Measurements from ENCODE around the gene FBXO31.

FBXO31 gene

GRCh38 chr16:87353613-87354012 lies 30.0 kb downstream of the FBXO31 start:
- peaks cover 0 to 27% (median 0%) of the 10 kb centered on the region in 11 experiments; a peak in 3 of 22 replicates for H3K27me3 ChIP-seq
- H3K36me3 ChIP-seq, result peaks cover 41 to 100% (median 70%) of the 10 kb centered on the region in 11 experiments
- H3K4me3 ChIP-seq, result no peak overlapping the region
- H3K4me2 ChIP-seq, result no peak overlapping the region
- no peaks in the 10 kb centered on the region for H3K9me3 ChIP-seq (replicated peaks in 1 of 11)
- no peak overlapping the region for H3K9ac ChIP-seq
- H4K20me1 ChIP-seq, result peaks cover 69 to 100% (median 95%) of the 10 kb centered on the region in 11 experiments; a peak in 21 of 22 replicates
- peaks cover 0 to 9% (median 0%) of the 10 kb centered on the region in 10 experiments; a peak in 2 of 20 replicates for H3K4me1 ChIP-seq
- no peak for TF ChIP-seq Cebpa-rat (IDR thresholded peaks at IDR 0.05)
- H3K27ac ChIP-seq, result no peak overlapping the region

GRCh38 chr16:87352818-87353217 lies 30.8 kb downstream of the FBXO31 start:
- H3K4me2 ChIP-seq, result no peak overlapping the region
- H3K36me3 ChIP-seq, result peaks cover 39 to 100% (median 68%) of the 10 kb centered on the region in 11 experiments
- peaks cover 0 to 19% (median 0%) of the 10 kb centered on the region in 11 experiments; a peak in 1 of 22 replicates for H3K27me3 ChIP-seq
- TF ChIP-seq Cebpa-rat (IDR thresholded peaks at IDR 0.05), result no peak
- no peak overlapping the region for H3K27ac ChIP-seq
- H3K9ac ChIP-seq, result no peak overlapping the region
- H3K4me1 ChIP-seq, result peaks cover 0 to 9% (median 0%) of the 10 kb centered on the region in 10 experiments; a peak in 2 of 20 replicates
- H3K9me3 ChIP-seq (replicated peaks in 1 of 11), result no peaks in the 10 kb centered on the region
- H3K4me3 ChIP-seq, result no peak overlapping the region
- H4K20me1 ChIP-seq, result peaks cover 72 to 100% (median 95%) of the 10 kb centered on the region in 11 experiments; a peak in 21 of 22 replicates

GRCh38 chr16:87351320-87351698 lies 32.3 kb downstream of the FBXO31 start:
- Histone ChIP-seq H3K4me2 (no peak overlapping the region), H3K4me3 (no peak overlapping the region), H3K27ac (no peak overlapping the region), H3K4me1 (peaks cover 0 to 9% (median 0%) of the 10 kb centered on the region in 10 experiments; a peak in 2 of 20 replicates), H3K36me3 (peaks cover 40 to 100% (median 68%) of the 10 kb centered on the region in 11 experiments), H3K9me3 (replicated peaks in 1 of 11) (no peaks in the 10 kb centered on the region), H3K27me3 (peaks cover 0 to 9% (median 0%) of the 10 kb centered on the region in 11 experiments; a peak in 1 of 22 replicates), H4K20me1 (peaks cover 84 to 100% (median 97%) of the 10 kb centered on the region in 11 experiments; a peak in 21 of 22 replicates), H3K9ac (no peak overlapping the region)
- no peak for TF ChIP-seq Cebpa-rat (IDR thresholded peaks at IDR 0.05)

GRCh38 chr16:87350681-87351319 lies 32.8 kb downstream of the FBXO31 start:
- Histone ChIP-seq H3K36me3 (peaks cover 46 to 100% (median 70%) of the 10 kb centered on the region in 11 experiments), H3K4me2 (no peak overlapping the region), H4K20me1 (peaks cover 83 to 100% (median 99%) of the 10 kb centered on the region in 11 experiments; a peak in 21 of 22 replicates), H3K27me3 (peaks cover 0 to 7% (median 0%) of the 10 kb centered on the region in 11 experiments; a peak in 1 of 22 replicates), H3K9me3 (replicated peaks in 1 of 11) (no peaks in the 10 kb centered on the region), H3K9ac (0 out of 22 replicates have a peak overlapping the region, but pooled peaks of 1 of the 11 experiments have one; percentile 18), H3K4me1 (peaks cover 0 to 9% (median 0%) of the 10 kb centered on the region in 10 experiments; a peak in 2 of 20 replicates), H3K4me3 (no peak overlapping the region), H3K27ac (no peak overlapping the region)
- TF ChIP-seq Cebpa-rat (IDR thresholded peaks at IDR 0.05), result no peak

DNA sequence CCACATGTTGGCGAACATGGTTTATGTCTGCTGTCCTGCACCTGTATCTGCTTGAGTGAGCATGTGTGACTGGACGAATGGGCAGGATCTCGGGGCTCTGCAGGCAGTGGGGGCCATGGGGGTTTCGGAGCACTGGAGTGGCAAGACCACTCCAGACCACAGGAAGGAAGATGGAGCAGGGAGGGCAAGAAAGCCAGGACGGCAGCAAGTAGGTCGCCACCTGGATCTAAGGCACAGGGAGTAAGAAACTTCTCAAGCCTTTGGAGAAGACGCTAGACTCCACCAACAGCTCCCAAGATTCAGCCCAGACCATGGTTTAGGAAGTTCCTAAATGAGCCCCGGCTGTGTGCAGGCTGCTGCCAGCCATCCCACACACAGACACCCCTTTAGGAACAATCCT lies 33.5 kb downstream of the FBXO31 start:
- Histone ChIP-seq H3K36me3 (peaks cover 45 to 97% (median 71%) of the 10 kb centered on the region in 11 experiments), H3K9ac (no peak overlapping the region), H3K4me1 (peaks cover 0 to 9% (median 0%) of the 10 kb centered on the region in 10 experiments; a peak in 2 of 20 replicates), H3K27me3 (peaks cover 0 to 7% (median 0%) of the 10 kb centered on the region in 11 experiments; a peak in 1 of 22 replicates), H4K20me1 (peaks cover 80 to 98% (median 96%) of the 10 kb centered on the region in 11 experiments; a peak in 21 of 22 replicates), H3K27ac (no peak overlapping the region), H3K4me3 (no peak overlapping the region), H3K9me3 (replicated peaks in 1 of 11) (no peaks in the 10 kb centered on the region), H3K4me2 (no peak overlapping the region)
- no peak for TF ChIP-seq Cebpa-rat (IDR thresholded peaks at IDR 0.05)

GRCh38 chr16:87348616-87349157 lies 34.9 kb downstream of the FBXO31 start:
- Histone ChIP-seq H3K27me3 (0 out of 22 replicates have a peak, but pooled peaks cover 0 to 7% (median 0%) of the 10 kb centered on the region in 11 experiments), H3K9ac (no peak overlapping the region), H3K9me3 (replicated peaks in 1 of 11) (no peaks in the 10 kb centered on the region), H4K20me1 (peaks cover 76 to 98% (median 96%) of the 10 kb centered on the region in 11 experiments), H3K36me3 (peaks cover 41 to 91% (median 70%) of the 10 kb centered on the region in 11 experiments), H3K27ac (no peak overlapping the region), H3K4me1 (peaks cover 0 to 9% (median 0%) of the 10 kb centered on the region in 10 experiments; a peak in 2 of 20 replicates), H3K4me3 (no peak overlapping the region), H3K4me2 (no peak overlapping the region)
- TF ChIP-seq Cebpa-rat (IDR thresholded peaks at IDR 0.05), result no peak

DNA sequence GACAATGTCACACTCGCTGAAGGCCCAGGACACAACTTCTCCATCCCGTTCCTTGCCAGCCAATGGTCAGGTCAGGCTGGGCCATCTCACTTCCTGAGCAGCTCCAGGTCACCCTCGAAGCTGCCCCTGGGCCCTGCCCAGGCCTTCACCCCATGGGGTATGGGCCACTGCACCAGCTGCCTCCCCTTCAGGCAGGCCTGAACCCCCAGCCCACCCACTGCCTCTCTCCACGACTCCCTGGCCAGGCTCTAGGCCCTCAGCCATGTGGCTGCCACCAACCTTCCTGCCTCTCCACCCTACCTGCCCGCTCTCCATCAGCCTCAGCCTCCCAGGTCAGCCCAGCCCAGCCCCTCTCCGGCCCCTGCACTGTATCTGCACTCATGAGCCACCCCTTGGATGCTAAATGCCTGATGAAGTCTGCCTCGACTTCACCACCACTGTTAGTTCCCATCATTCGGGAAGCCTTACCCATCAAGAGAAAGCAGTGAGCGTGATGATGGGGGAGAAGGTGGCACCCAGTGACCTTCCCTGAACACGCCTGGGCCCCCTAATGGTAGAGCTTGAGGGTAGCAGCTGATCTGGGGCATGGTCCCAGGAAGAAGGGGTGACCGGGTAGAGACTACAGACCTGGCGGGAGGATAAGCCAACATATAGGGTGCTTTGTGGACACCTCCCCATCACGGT lies 35.5 kb downstream of the FBXO31 start:
- Histone ChIP-seq H4K20me1 (peaks cover 76 to 98% (median 96%) of the 10 kb centered on the region in 11 experiments), H3K27ac (no peak overlapping the region), H3K4me3 (no peak overlapping the region), H3K4me1 (peaks cover 0 to 9% (median 0%) of the 10 kb centered on the region in 10 experiments; a peak in 2 of 20 replicates), H3K36me3 (peaks cover 43 to 91% (median 70%) of the 10 kb centered on the region in 11 experiments), H3K4me2 (no peak overlapping the region), H3K9ac (no peak overlapping the region), H3K27me3 (0 out of 22 replicates have a peak, but pooled peaks cover 0 to 7% (median 0%) of the 10 kb centered on the region in 11 experiments), H3K9me3 (replicated peaks in 1 of 11) (no peaks in the 10 kb centered on the region)
- no peak for TF ChIP-seq Cebpa-rat (IDR thresholded peaks at IDR 0.05)

DNA sequence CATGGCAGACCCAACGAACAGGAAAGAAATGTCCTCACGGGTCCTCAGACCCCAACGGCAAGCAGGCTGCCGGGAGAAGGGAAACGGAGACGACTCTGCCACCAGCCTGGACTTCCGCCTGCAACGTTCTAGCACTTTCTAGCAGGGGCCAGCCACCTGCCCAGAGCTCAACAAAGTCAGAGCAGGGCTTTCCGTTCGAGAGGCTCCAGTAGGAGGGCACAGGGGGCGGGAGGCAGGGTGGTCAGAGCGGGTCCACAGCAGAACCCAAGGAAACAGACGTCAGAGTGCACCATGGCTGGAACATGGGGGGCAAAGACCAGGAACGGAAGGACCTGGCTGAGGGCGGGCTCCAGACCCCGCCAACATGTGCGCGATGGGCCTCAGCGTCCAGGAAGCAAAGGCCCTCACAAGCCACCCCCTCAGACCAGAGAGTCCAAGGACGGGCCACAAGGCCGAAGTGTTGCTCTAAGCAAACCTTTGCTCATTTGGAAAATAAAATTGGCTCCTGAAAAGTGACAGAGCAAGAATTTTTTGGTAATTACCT lies 37.0 kb downstream of the FBXO31 start:
- Histone ChIP-seq H3K27ac (no peak overlapping the region), H3K4me2 (no peak overlapping the region), H3K36me3 (peaks cover 49 to 91% (median 76%) of the 10 kb centered on the region in 11 experiments), H3K4me3 (no peak overlapping the region), H4K20me1 (peaks cover 70 to 97% (median 93%) of the 10 kb centered on the region in 11 experiments), H3K9ac (no peak overlapping the region), H3K4me1 (peaks cover 0 to 9% (median 0%) of the 10 kb centered on the region in 10 experiments; a peak in 2 of 20 replicates), H3K27me3 (0 out of 22 replicates have a peak, but pooled peaks cover 0 to 7% (median 0%) of the 10 kb centered on the region in 11 experiments), H3K9me3 (replicated peaks in 1 of 11) (no peaks in the 10 kb centered on the region)
- TF ChIP-seq Cebpa-rat (IDR thresholded peaks at IDR 0.05), result no peak

Measured in BLaER1 treated with 17β-estradiol and CSF1 and Interleukin-3, amounts not matched to agents 10 nM and 100 nM (cell line).